Mucosa of stomach (tissue), 1 donor: ENCODE measurements around the gene PHYHD1.
"Not testable (repeated sequence)": the region's sequence is repeated elsewhere in the genome, so short reads cannot be mapped to it uniquely, and the experiment has no call there.

Experiments
- H3K27me3 ChIP-seq: one replicate; pipeline ENCODE4 v1.7.0; 2013; ENCODE audit warnings: mild to moderate bottlenecking, low read length; ENCODE audit not compliant: control insufficient read depth, insufficient read depth
- H3K36me3 ChIP-seq: one replicate; pipeline ENCODE4 v1.7.0; 2013; ENCODE audit warnings: low read length; ENCODE audit not compliant: control insufficient read depth, insufficient read depth
- H3K4me1 ChIP-seq: one replicate; pipeline ENCODE4 v1.7.0; 2013; ENCODE audit warnings: mild to moderate bottlenecking, low read length; ENCODE audit not compliant: control insufficient read depth, insufficient read depth
- H3K4me3 ChIP-seq: one replicate; pipeline ENCODE4 v1.7.0; 2013; ENCODE audit warnings: low read length
- H3K9ac ChIP-seq: one replicate; pipeline ENCODE4 v1.7.0; 2013; ENCODE audit warnings: mild to moderate bottlenecking, low read length, moderate library complexity
- H3K9me3 ChIP-seq: one replicate; pipeline ENCODE4 v1.7.0; 2013; ENCODE audit warnings: mild to moderate bottlenecking, low read length, moderate library complexity; ENCODE audit not compliant: control insufficient read depth
- donor health status: Pancreatic carcinoma.

The PHYHD1 gene

DNA sequence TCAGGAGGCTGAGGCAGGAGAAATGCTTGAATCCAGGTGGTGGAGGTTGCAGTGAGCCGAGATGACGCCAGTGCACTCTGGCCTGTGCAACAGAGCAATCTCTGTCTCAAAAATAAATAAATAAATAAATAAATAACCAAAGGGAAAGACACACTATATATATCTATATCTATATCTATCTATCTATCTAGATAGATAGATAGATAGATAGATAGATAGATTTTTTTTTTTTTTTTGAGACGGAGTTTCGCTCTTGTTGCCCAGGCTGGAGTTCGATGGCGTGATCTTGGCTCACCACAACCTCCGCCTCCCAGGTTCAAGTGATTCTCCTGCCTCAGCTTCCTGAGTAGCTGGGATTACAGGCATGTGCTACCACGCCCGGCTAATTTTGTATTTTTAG, 40.6 kb downstream of the PHYHD1 start:
- not testable (repeated sequence) for H3K36me3 ChIP-seq

DNA sequence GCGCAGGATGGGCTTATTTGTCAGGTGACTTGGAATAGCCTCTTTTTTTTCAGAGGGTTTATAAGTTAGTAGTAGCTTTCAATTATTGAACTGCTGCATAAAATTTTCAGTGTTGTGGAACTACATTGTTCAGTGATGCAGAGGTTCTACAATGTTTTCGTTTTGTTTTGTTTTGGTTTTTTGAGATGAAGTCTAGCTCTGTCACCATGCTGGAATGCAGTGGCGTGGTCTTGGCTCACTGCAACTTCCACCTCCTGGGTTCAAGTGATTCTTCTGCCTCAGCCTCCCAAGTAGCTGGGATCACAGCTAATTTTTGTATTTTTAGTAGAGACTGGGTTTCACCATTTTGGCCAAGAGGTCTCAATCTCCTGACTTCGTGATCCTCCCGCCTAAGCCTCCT, 48.7 kb downstream of the PHYHD1 start:
- Histone ChIP-seq H3K4me3 (no peak overlapping the region), H3K27me3 (no peaks in the 10 kb centered on the region), H3K4me1 (no peaks in the 10 kb centered on the region), H3K36me3 (peaks cover 5% of the 10 kb centered on the region), H3K9ac (no peak overlapping the region), H3K9me3 (no peaks in the 10 kb centered on the region)

More for the DNA sequence above, 40.6 kb downstream of the PHYHD1 start:
- H3K9me3 ChIP-seq, H3K4me1 ChIP-seq, H3K9ac ChIP-seq, H3K27me3 ChIP-seq, H3K4me3 ChIP-seq: not testable (repeated sequence)

- H3K9me3 ChIP-seq: no peaks in the 10 kb centered on the region
- H3K4me1 ChIP-seq: no peaks in the 10 kb centered on the region
- no peak overlapping the region for H3K4me3 ChIP-seq
- H3K27me3 ChIP-seq: no peaks in the 10 kb centered on the region
- no peak overlapping the region for H3K9ac ChIP-seq
- peaks cover 5% of the 10 kb centered on the region for H3K36me3 ChIP-seq
Observed at GRCh38 chr9:128972956-128973355, 52.2 kb downstream of the PHYHD1 start.

GRCh38 chr9:128979111-128979510, 58.3 kb downstream of the PHYHD1 start:
- no peaks in the 10 kb centered on the region for H3K4me1 ChIP-seq
- no peaks in the 10 kb centered on the region for H3K27me3 ChIP-seq
- no peaks in the 10 kb centered on the region for H3K9me3 ChIP-seq
- no peak overlapping the region for H3K4me3 ChIP-seq
- no peak overlapping the region for H3K9ac ChIP-seq
- peaks cover 15% of the 10 kb centered on the region for H3K36me3 ChIP-seq

GRCh38 chr9:128983536-128983935, 62.8 kb downstream of the PHYHD1 start:
- H3K9me3 ChIP-seq: no peaks in the 10 kb centered on the region
- no peak overlapping the region for H3K4me3 ChIP-seq
- no peaks in the 10 kb centered on the region for H3K4me1 ChIP-seq
- no peak overlapping the region for H3K9ac ChIP-seq
- H3K36me3 ChIP-seq: peaks cover 27% of the 10 kb centered on the region
- no peaks in the 10 kb centered on the region for H3K27me3 ChIP-seq

DNA sequence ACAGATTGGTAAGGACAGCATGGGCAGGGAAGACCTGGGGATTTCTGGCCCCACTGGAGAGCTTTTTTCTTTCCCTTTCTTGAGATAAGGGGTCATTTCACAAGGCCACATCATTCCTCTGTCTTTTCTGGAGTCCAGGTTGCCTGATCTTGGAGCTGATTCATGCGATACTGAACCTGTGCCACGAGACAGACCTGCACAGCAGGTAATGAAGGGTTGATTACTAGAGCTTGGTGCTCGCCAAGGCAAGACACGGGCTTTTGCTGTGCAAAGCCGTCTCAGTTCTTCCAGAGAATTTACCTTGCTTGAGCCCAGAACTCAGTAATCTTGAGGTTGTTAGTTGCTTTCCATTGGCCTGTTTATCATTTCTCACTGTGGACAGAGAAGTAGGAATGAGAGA, 65.9 kb downstream of the PHYHD1 start:
- H3K9me3 ChIP-seq: no peaks in the 10 kb centered on the region
- no peaks in the 10 kb centered on the region for H3K27me3 ChIP-seq
- H3K9ac ChIP-seq: no peak overlapping the region
- H3K36me3 ChIP-seq: peaks cover 19% of the 10 kb centered on the region
- no peaks in the 10 kb centered on the region for H3K4me1 ChIP-seq
- no peak overlapping the region for H3K4me3 ChIP-seq

GRCh38 chr9:128987805-128988204, 67.0 kb downstream of the PHYHD1 start:
- H3K9ac ChIP-seq: no peak overlapping the region
- H3K36me3 ChIP-seq: peaks cover 18% of the 10 kb centered on the region
- H3K27me3 ChIP-seq: no peaks in the 10 kb centered on the region
- H3K9me3 ChIP-seq: no peaks in the 10 kb centered on the region
- no peaks in the 10 kb centered on the region for H3K4me1 ChIP-seq
- no peak overlapping the region for H3K4me3 ChIP-seq
